ENCODE results near the gene FCHSD2. TPM values are rescaled to one million over a fixed set of nuclear protein-coding genes. Genes with fewer than 3 reads are reported as not detected.
"Not testable (repeated sequence)": the region's sequence is repeated elsewhere in the genome, so short reads cannot be mapped to it uniquely, and the experiment has no call there.

FCHSD2 gene
- total and polyA plus RNA-seq, 8 donors: 5.5 to 22.5 (median 10.4) TPM

- 80 to 86% methylated on average over 5 of the region's 5 CpGs for WGBS, 2 donors
- FAIRE-seq: no peak
- no peaks in the 10 kb centered on the region for H3K9me3 ChIP-seq
- H3K4me1 ChIP-seq: no peaks in the 10 kb centered on the region
- no peak overlapping the region for H3K4me3 ChIP-seq
- no peak for DNase-seq
- ATAC-seq: peak in 3 of 4 donors; percentile 35 to 71 (median 67)
- H3K36me3 ChIP-seq: no peaks in the 10 kb centered on the region
- H3K27me3 ChIP-seq: no peaks in the 10 kb centered on the region
- TF ChIP-seq CTCF (IDR thresholded peaks at IDR 0.05): no peak
- peak overlapping the region in 2 of 4 donors; percentile 31 to 57 for H3K27ac ChIP-seq
- intact Hi-C loops (cut with DNase I): no loop called here
Observed at GRCh38 chr11:72807021-72807693, 335.0 kb downstream of the FCHSD2 start.

- H3K9me3 ChIP-seq; intact Hi-C loops (cut with DNase I); H3K27ac ChIP-seq; H3K27me3 ChIP-seq; H3K36me3 ChIP-seq; FAIRE-seq; H3K4me1 ChIP-seq; DNase-seq; ATAC-seq; H3K4me3 ChIP-seq: not testable (repeated sequence)
- WGBS, 2 donors: 100% methylated on average over 1 of the region's 1 CpG
Observed at GRCh38 chr11:72806378-72806777, 335.7 kb downstream of the FCHSD2 start.

- no peak for FAIRE-seq
- no peaks in the 10 kb centered on the region for H3K27me3 ChIP-seq
- intact Hi-C loops (cut with DNase I): no loop called here
- no peak overlapping the region for H3K27ac ChIP-seq
- peak in 2 of 4 donors; percentile 13 to 21 for ATAC-seq
- no peak for DNase-seq
- H3K36me3 ChIP-seq: no peaks in the 10 kb centered on the region
- no peak for TF ChIP-seq CTCF (IDR thresholded peaks at IDR 0.05)
- H3K9me3 ChIP-seq: no peaks in the 10 kb centered on the region
- 86 to 92% methylated on average over 6 of the region's 6 CpGs for WGBS, 2 donors
- no peaks in the 10 kb centered on the region for H3K4me1 ChIP-seq
- no peak overlapping the region for H3K4me3 ChIP-seq
Observed at GRCh38 chr11:72805216-72805615, 336.9 kb downstream of the FCHSD2 start.

- intact Hi-C loops (cut with DNase I): no loop called here
- no peak for DNase-seq
- WGBS, 2 donors: 82 to 87% methylated on average over 6 of the region's 6 CpGs
Observed at GRCh38 chr11:72802822-72803221, 339.3 kb downstream of the FCHSD2 start.

GRCh38 chr11:72799441-72799840, 342.7 kb downstream of the FCHSD2 start:
- 64 to 68% methylated on average over 4 of the region's 4 CpGs for WGBS, 2 donors
- ATAC-seq: no peak
- no peaks in the 10 kb centered on the region for H3K27me3 ChIP-seq

More at GRCh38 chr11:72802822-72803221, 339.3 kb downstream of the FCHSD2 start:
- ATAC-seq: no peak
- no peaks in the 10 kb centered on the region for H3K27me3 ChIP-seq
- no peak for TF ChIP-seq CTCF (IDR thresholded peaks at IDR 0.05)
- H3K36me3 ChIP-seq: no peaks in the 10 kb centered on the region
- FAIRE-seq: no peak
- no peaks in the 10 kb centered on the region for H3K4me1 ChIP-seq
- no peaks in the 10 kb centered on the region for H3K9me3 ChIP-seq
- H3K27ac ChIP-seq: no peak overlapping the region
- H3K4me3 ChIP-seq: no peak overlapping the region

More at GRCh38 chr11:72799441-72799840, 342.7 kb downstream of the FCHSD2 start:
- no peak overlapping the region for H3K4me3 ChIP-seq
- no peak for FAIRE-seq
- H3K9me3 ChIP-seq: no peaks in the 10 kb centered on the region
- peaks cover 0 to 2% (median 2%) of the 10 kb centered on the region in 3 donors for H3K4me1 ChIP-seq
- no peak for DNase-seq
- no peaks in the 10 kb centered on the region for H3K36me3 ChIP-seq
- TF ChIP-seq CTCF (IDR thresholded peaks at IDR 0.05): no peak
- H3K27ac ChIP-seq: no peak overlapping the region
- intact Hi-C loops (cut with DNase I): no loop called here
